GM12891 (cell line): Measurements from ENCODE around the gene TREML1.

Experiments used
- POLR2A ChIP-seq: IDR thresholded peaks from 2 replicates; pipeline ENCODE4 v1.6.1; 2011; ENCODE audit warnings: low read depth, low read length, control low read depth
- POLR2AphosphoS5 ChIP-seq: IDR thresholded peaks from 2 replicates; pipeline ENCODE4 v1.6.1; 2011; ENCODE audit warnings: low read depth, low read length, control low read depth
- SPI1 ChIP-seq: IDR thresholded peaks from 2 replicates; pipeline ENCODE4 v1.6.1; 2011; ENCODE audit warnings: low read depth, low read length, control low read depth

DNA sequence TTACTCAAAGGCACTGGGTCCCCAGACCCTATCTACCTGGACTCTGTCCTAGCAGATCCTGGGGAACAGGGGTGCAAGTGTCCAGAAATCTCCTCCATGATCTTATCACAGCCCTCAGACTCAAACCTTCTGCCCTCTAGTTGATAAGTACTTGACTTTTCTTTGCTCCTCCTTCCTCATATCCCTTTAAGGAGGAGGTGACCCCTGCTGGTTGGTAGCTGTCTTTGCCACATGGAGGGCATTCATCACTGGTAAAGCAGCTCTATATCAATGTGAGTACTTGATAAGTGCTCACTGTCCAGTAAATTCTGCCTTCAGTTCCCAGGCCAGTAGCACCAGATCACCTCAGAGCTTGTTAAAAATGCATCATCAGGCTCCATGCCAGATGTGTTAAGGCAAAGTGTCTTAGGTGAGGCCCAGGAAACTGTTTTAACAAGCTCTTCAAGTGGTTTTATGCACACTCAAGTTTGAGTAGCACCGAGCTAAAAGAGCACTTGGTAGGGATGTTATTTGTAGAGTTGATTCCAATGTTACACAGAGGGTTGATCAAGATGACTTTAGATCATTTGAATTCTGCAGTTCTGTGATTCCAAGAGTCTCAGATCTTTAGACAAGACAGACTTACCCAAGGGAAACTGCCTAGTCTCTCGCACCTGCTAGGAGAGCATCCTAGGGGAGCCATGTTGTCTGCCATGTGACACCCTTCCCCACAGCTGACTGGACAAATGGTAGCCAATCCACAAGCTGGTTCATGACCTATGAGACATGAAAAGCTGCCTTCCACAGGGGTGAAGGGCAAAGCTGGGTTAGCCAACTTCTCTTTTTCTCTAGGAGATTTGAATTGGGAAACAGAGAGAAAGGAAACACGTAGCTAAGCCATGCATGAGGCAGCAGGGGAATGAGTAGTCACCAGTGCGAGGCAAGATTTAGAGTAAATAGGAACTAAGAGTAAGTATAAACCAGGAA lies 28.2 kb upstream of the TREML1 start:
- TF ChIP-seq POLR2A (no peak), POLR2AphosphoS5 (no peak), SPI1 (no peak)
